Measurements from ENCODE around the gene RNF5.

RNF5 gene

GRCh38 chr6:32181148-32181702 lies 3.0 kb downstream of the RNF5 start:
- peaks cover 38% of the 10 kb centered on the region; the same call in 1 of the 2 replicates for H3K36me3 ChIP-seq (ENCODE audit: insufficient read depth, low read length)
- TF ChIP-seq CTCF (IDR thresholded peaks at IDR 0.05; ENCODE audit: low read length) = no peak
- no peak for TF ChIP-seq EZH2 (IDR thresholded peaks at IDR 0.05; ENCODE audit: borderline replicate concordance, low read length)

GRCh38 chr6:32181915-32182529 lies 3.8 kb downstream of the RNF5 start:
- H3K79me2 ChIP-seq (ENCODE audit: insufficient read depth, low read length) = no peaks in the 10 kb centered on the region
- H3K9me2 ChIP-seq (ENCODE audit: low read depth, low read length) = no peaks in the 10 kb centered on the region
- H2AFZ ChIP-seq (ENCODE audit: low read length) = no peak overlapping the region
- no peaks in the 10 kb centered on the region for H4K20me1 ChIP-seq (ENCODE audit: insufficient read depth, low read length)
- no peak overlapping the region for H3K4me2 ChIP-seq (ENCODE audit: low read length)
- H3F3A ChIP-seq (ENCODE audit: insufficient read depth, low read length) = no peaks in the 10 kb centered on the region
- H3K4me1 ChIP-seq (ENCODE audit: insufficient read depth, low read length, severe bottlenecking) = peaks cover 16% of the 10 kb centered on the region
- TF ChIP-seq CTCF (IDR thresholded peaks at IDR 0.05; ENCODE audit: low read length) = no peak
- no peak for TF ChIP-seq EZH2 (IDR thresholded peaks at IDR 0.05; ENCODE audit: borderline replicate concordance, low read length)
- H3K27ac ChIP-seq (ENCODE audit: low read depth, low read length, poor library complexity, severe bottlenecking) = no peak overlapping the region
- no peaks in the 10 kb centered on the region for H3K27me3 ChIP-seq (ENCODE audit: insufficient read depth, low read length)
- peaks cover 46% of the 10 kb centered on the region; the same call in 1 of the 2 replicates for H3K36me3 ChIP-seq (ENCODE audit: insufficient read depth, low read length)
- H3K9me3 ChIP-seq (ENCODE audit: low read length) = no peaks in the 10 kb centered on the region
- no peak overlapping the region for H3K9ac ChIP-seq (ENCODE audit: low read length)
- no peak overlapping the region for H3K4me3 ChIP-seq (ENCODE audit: low read depth, low read length, poor library complexity, severe bottlenecking)

More at GRCh38 chr6:32181148-32181702, 3.0 kb downstream of the RNF5 start:
- Histone ChIP-seq H3K4me3 (ENCODE audit: low read depth, low read length, poor library complexity, severe bottlenecking) (no peak overlapping the region), H3K4me2 (ENCODE audit: low read length) (no peak overlapping the region), H2AFZ (ENCODE audit: low read length) (no peak overlapping the region), H4K20me1 (ENCODE audit: insufficient read depth, low read length) (no peaks in the 10 kb centered on the region), H3K9ac (ENCODE audit: low read length) (no peak overlapping the region), H3K9me2 (ENCODE audit: low read depth, low read length) (no peaks in the 10 kb centered on the region), H3K27ac (ENCODE audit: low read depth, low read length, poor library complexity, severe bottlenecking) (no peak overlapping the region), H3K27me3 (ENCODE audit: insufficient read depth, low read length) (no peaks in the 10 kb centered on the region), H3K4me1 (ENCODE audit: insufficient read depth, low read length, severe bottlenecking) (peaks cover 24% of the 10 kb centered on the region), H3F3A (ENCODE audit: insufficient read depth, low read length) (no peaks in the 10 kb centered on the region), H3K79me2 (ENCODE audit: insufficient read depth, low read length) (no peaks in the 10 kb centered on the region), H3K9me3 (ENCODE audit: low read length) (no peaks in the 10 kb centered on the region)

GRCh38 chr6:32182555-32182981 lies 4.4 kb downstream of the RNF5 start:
- no peak overlapping the region for H3K27ac ChIP-seq (ENCODE audit: low read depth, low read length, poor library complexity, severe bottlenecking)
- no peaks in the 10 kb centered on the region for H3K79me2 ChIP-seq (ENCODE audit: insufficient read depth, low read length)
- TF ChIP-seq CTCF (IDR thresholded peaks at IDR 0.05; ENCODE audit: low read length) (no peak), EZH2 (IDR thresholded peaks at IDR 0.05; ENCODE audit: borderline replicate concordance, low read length) (no peak)
- no peaks in the 10 kb centered on the region for H3K9me3 ChIP-seq (ENCODE audit: low read length)
- H2AFZ ChIP-seq (ENCODE audit: low read length) = no peak overlapping the region
- peaks cover 51% of the 10 kb centered on the region; the same call in 1 of the 2 replicates for H3K36me3 ChIP-seq (ENCODE audit: insufficient read depth, low read length)
- no peaks in the 10 kb centered on the region for H4K20me1 ChIP-seq (ENCODE audit: insufficient read depth, low read length)
- no peaks in the 10 kb centered on the region for H3K27me3 ChIP-seq (ENCODE audit: insufficient read depth, low read length)
- no peaks in the 10 kb centered on the region for H3F3A ChIP-seq (ENCODE audit: insufficient read depth, low read length)
- no peak overlapping the region for H3K4me2 ChIP-seq (ENCODE audit: low read length)
- H3K9me2 ChIP-seq (ENCODE audit: low read depth, low read length) = no peaks in the 10 kb centered on the region
- H3K4me3 ChIP-seq (ENCODE audit: low read depth, low read length, poor library complexity, severe bottlenecking) = no peak overlapping the region
- H3K4me1 ChIP-seq (ENCODE audit: insufficient read depth, low read length, severe bottlenecking) = peaks cover 11% of the 10 kb centered on the region
- no peak overlapping the region for H3K9ac ChIP-seq (ENCODE audit: low read length)
